ENCODE data around the gene CFAP57.
"Not testable (repeated sequence)": the region's sequence is repeated elsewhere in the genome, so short reads cannot be mapped to it uniquely, and the experiment has no call there.

Gene CFAP57

GRCh38 chr1:43205671-43206070, 33.5 kb downstream of the CFAP57 start:
- Histone ChIP-seq H3K4me3 (ENCODE audit: low read length) (no peak overlapping the region), H3K36me3 (ENCODE audit: control insufficient read depth, insufficient read depth, low read length) (no peaks in the 10 kb centered on the region), H3K9me3 (ENCODE audit: control insufficient read depth, insufficient read depth, low read length) (no peaks in the 10 kb centered on the region), H3K27ac (ENCODE audit: low read length) (no peak overlapping the region), H3K27me3 (ENCODE audit: control insufficient read depth, insufficient read depth, low read length) (no peaks in the 10 kb centered on the region), H3K4me1 (ENCODE audit: control insufficient read depth, insufficient read depth, low read length) (peaks cover 12% of the 10 kb centered on the region)
- DNase-seq (ENCODE audit: low read depth, low spot score), result no peak
- WGBS (ENCODE audit: insufficient coverage, insufficient read length), result no CpG with 5 or more reads among the region's 4 CpGs

- Histone ChIP-seq H3K4me3 (ENCODE audit: low read length) (no peak overlapping the region), H3K27me3 (ENCODE audit: control insufficient read depth, insufficient read depth, low read length) (no peaks in the 10 kb centered on the region), H3K4me1 (ENCODE audit: control insufficient read depth, insufficient read depth, low read length) (peaks cover 12% of the 10 kb centered on the region), H3K27ac (ENCODE audit: low read length) (peak overlapping the region; percentile 39), H3K36me3 (ENCODE audit: control insufficient read depth, insufficient read depth, low read length) (no peaks in the 10 kb centered on the region), H3K9me3 (ENCODE audit: control insufficient read depth, insufficient read depth, low read length) (no peaks in the 10 kb centered on the region)
- no CpG with 5 or more reads among the region's 10 CpGs for WGBS (ENCODE audit: insufficient coverage, insufficient read length)
- DNase-seq (ENCODE audit: low read depth, low spot score), result peak; percentile 54
These were observed 34.6 kb downstream of the CFAP57 start for GRCh38 chr1:43206600-43207228.

- Histone ChIP-seq H3K36me3 (ENCODE audit: control insufficient read depth, insufficient read depth, low read length) (no peaks in the 10 kb centered on the region), H3K27ac (ENCODE audit: low read length) (peak overlapping the region; percentile 21), H3K9me3 (ENCODE audit: control insufficient read depth, insufficient read depth, low read length) (no peaks in the 10 kb centered on the region), H3K4me1 (ENCODE audit: control insufficient read depth, insufficient read depth, low read length) (peaks cover 12% of the 10 kb centered on the region), H3K4me3 (ENCODE audit: low read length) (no peak overlapping the region), H3K27me3 (ENCODE audit: control insufficient read depth, insufficient read depth, low read length) (no peaks in the 10 kb centered on the region)
- DNase-seq (ENCODE audit: low read depth, low spot score), result no peak
- WGBS (ENCODE audit: insufficient coverage, insufficient read length), result no CpG with 5 or more reads among the region's 12 CpGs
These were observed 35.2 kb downstream of the CFAP57 start for GRCh38 chr1:43207229-43207853.

- H3K4me1 ChIP-seq (ENCODE audit: control insufficient read depth, insufficient read depth, low read length), result peaks cover 12% of the 10 kb centered on the region
- H3K27ac ChIP-seq (ENCODE audit: low read length); H3K27me3 ChIP-seq (ENCODE audit: control insufficient read depth, insufficient read depth, low read length); H3K4me3 ChIP-seq (ENCODE audit: low read length); DNase-seq (ENCODE audit: low read depth, low spot score); H3K36me3 ChIP-seq (ENCODE audit: control insufficient read depth, insufficient read depth, low read length); H3K9me3 ChIP-seq (ENCODE audit: control insufficient read depth, insufficient read depth, low read length): not testable (repeated sequence)
- WGBS (ENCODE audit: insufficient coverage, insufficient read length), result no CpG with 5 or more reads among the region's 8 CpGs
These were observed 36.1 kb downstream of the CFAP57 start for GRCh38 chr1:43208277-43208676.

DNA sequence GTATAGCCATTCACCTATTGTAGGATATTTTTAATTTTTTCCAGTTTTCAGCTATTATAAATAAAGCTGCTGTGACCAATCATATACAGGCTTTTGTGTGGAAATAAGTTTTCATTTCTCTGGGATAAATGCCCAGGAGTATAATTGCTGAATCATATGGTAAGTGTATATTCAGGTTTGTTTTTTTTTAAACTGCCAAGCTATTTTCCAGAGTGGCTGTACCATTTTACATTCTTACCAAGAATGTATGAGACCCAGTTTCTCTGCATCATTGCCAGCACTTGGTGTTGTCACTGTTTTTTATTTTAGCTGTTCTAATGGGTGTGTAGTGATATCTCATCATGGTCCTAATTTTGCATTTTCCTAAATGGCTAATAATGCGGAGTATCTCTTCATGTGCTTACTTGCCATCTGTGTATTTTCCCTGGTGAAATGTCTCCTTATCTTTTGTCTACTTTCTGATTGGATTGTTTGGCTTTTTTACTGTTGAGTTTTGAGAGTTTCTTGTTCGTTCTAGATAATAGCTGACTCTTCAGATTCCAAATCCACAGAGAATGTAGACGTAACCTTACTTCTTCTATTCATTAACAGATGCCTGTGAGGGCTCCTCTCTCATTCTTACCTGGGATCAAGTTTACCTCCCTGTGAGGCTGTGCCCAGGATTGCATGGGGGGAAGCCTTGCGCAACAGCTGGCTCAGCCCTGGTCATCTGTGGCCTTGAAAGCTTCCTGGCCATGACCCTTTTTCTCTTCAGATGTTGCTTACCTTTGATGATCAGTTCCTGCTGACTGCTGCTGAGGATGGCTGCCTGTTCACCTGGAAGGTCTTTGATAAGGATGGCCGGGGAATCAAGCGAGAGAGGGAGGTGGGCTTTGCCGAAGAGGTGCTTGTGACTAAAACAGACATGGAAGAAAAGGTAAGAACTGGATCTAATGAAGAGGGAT, 42.6 kb downstream of the CFAP57 start:
- H3K4me3 ChIP-seq (ENCODE audit: low read length), result no peak overlapping the region
- no CpG with 5 or more reads among the region's 7 CpGs for WGBS (ENCODE audit: insufficient coverage, insufficient read length)
- H3K9me3 ChIP-seq (ENCODE audit: control insufficient read depth, insufficient read depth, low read length), result no peaks in the 10 kb centered on the region
- H3K36me3 ChIP-seq (ENCODE audit: control insufficient read depth, insufficient read depth, low read length), result no peaks in the 10 kb centered on the region
- no peaks in the 10 kb centered on the region for H3K27me3 ChIP-seq (ENCODE audit: control insufficient read depth, insufficient read depth, low read length)
- H3K4me1 ChIP-seq (ENCODE audit: control insufficient read depth, insufficient read depth, low read length), result no peaks in the 10 kb centered on the region
- no peak for DNase-seq (ENCODE audit: low read depth, low spot score)
- H3K27ac ChIP-seq (ENCODE audit: low read length), result no peak overlapping the region

DNA sequence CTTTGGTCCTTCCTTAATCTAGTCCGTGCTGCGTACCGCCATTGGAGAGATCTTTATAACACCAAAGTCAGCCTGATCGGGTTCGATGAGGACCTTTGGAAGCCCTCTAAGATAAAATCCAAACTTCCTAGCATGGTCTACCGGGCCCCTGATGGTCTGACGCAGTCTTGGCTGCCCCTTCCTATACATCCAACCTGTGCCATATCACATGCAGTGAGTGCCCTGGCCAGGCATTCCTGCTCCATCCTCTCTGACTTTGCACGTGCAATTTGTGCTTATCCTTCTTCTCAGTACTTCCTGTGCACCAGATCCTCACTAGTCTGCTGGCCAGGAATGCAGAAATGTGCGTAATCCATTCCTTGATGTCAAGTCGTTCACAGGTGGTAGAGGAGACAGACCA, 45.6 kb downstream of the CFAP57 start:
- Histone ChIP-seq H3K27ac (ENCODE audit: low read length) (no peak overlapping the region), H3K36me3 (ENCODE audit: control insufficient read depth, insufficient read depth, low read length) (no peaks in the 10 kb centered on the region)
- WGBS (ENCODE audit: insufficient coverage, insufficient read length), result no CpG with 5 or more reads among the region's 10 CpGs

DNA sequence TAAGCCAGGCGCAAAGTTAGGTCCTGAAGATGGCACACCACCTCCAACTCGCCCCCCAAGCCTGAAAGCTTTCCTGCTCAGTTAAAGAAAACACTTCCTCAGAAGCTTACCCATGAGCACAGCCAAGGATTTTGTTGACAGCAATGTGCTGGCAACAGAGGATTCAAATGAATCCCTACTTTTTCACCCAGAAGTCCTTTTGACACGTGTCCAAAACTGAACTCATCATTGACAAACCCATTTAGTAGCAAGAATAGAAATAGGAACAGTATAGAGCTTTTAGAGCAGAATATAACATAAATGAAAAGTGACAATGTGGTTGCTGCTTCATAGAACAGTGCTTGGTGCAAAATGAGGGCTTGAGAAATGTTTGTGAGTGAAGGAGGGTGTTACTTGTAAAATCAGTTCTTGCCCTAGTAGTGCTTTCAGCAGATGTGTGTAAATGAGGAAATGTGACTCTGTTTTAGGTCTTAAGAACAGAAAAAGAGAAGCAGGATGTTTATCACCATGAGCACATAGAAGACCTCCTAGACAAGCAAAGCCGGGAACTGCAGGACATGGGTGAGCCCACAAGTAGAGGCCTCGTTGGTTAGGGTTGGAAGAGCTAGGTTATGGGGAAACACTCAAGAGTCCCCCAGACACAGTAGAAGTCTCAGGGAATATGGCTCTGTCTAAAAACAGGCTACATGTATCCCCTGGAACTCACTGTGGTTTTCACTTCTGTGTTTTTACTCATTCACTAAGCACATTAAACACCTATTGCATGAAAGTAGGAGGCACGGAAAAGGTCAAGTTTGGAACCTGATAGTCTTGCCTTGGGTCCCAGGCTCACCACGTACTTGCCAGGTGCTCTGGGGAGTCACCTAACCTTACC, 49.0 kb downstream of the CFAP57 start:
- Histone ChIP-seq H3K27ac (ENCODE audit: low read length) (no peak overlapping the region), H3K9me3 (ENCODE audit: control insufficient read depth, insufficient read depth, low read length) (no peaks in the 10 kb centered on the region), H3K4me3 (ENCODE audit: low read length) (no peak overlapping the region), H3K4me1 (ENCODE audit: control insufficient read depth, insufficient read depth, low read length) (no peaks in the 10 kb centered on the region), H3K27me3 (ENCODE audit: control insufficient read depth, insufficient read depth, low read length) (no peaks in the 10 kb centered on the region), H3K36me3 (ENCODE audit: control insufficient read depth, insufficient read depth, low read length) (no peaks in the 10 kb centered on the region)
- WGBS (ENCODE audit: insufficient coverage, insufficient read length), result no CpG with 5 or more reads among the region's 7 CpGs
- no peak for DNase-seq (ENCODE audit: low read depth, low spot score)

More for the DNA sequence above, 45.6 kb downstream of the CFAP57 start:
- no peaks in the 10 kb centered on the region for H3K27me3 ChIP-seq (ENCODE audit: control insufficient read depth, insufficient read depth, low read length)
- no peaks in the 10 kb centered on the region for H3K9me3 ChIP-seq (ENCODE audit: control insufficient read depth, insufficient read depth, low read length)
- H3K4me3 ChIP-seq (ENCODE audit: low read length), result no peak overlapping the region
- no peaks in the 10 kb centered on the region for H3K4me1 ChIP-seq (ENCODE audit: control insufficient read depth, insufficient read depth, low read length)
- no peak for DNase-seq (ENCODE audit: low read depth, low spot score)

GRCh38 chr1:43221797-43222196, 49.7 kb downstream of the CFAP57 start:
- DNase-seq (ENCODE audit: low read depth, low spot score), result no peak
- Histone ChIP-seq H3K27ac (ENCODE audit: low read length) (no peak overlapping the region), H3K36me3 (ENCODE audit: control insufficient read depth, insufficient read depth, low read length) (no peaks in the 10 kb centered on the region), H3K4me1 (ENCODE audit: control insufficient read depth, insufficient read depth, low read length) (no peaks in the 10 kb centered on the region), H3K4me3 (ENCODE audit: low read length) (no peak overlapping the region), H3K9me3 (ENCODE audit: control insufficient read depth, insufficient read depth, low read length) (no peaks in the 10 kb centered on the region), H3K27me3 (ENCODE audit: control insufficient read depth, insufficient read depth, low read length) (no peaks in the 10 kb centered on the region)
- no CpG with 5 or more reads among the region's 1 CpG for WGBS (ENCODE audit: insufficient coverage, insufficient read length)

GRCh38 chr1:43222879-43223278, 50.7 kb downstream of the CFAP57 start:
- H3K27ac ChIP-seq (ENCODE audit: low read length), result no peak overlapping the region

DNA sequence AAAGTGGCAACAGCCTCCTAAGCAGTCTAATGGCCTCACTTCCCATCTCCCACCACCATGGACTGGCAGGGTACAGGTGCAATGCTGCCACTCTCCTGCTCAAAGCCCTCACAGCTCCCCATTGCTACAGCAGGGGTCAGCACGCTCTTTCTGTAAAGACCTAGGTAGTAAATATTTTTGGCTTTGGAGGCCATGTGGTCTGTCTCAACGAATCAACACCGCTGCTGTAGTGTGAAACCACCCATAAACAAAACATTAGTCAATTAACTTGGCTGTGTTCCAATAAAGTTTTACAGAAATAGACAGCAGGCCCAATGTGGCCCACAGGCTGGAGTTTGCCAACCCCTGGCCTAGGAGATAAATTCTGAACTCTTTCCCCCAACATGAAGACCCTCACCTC, 53.0 kb downstream of the CFAP57 start:
- DNase-seq (ENCODE audit: low read depth, low spot score), result no peak
- no peak overlapping the region for H3K27ac ChIP-seq (ENCODE audit: low read length)
- no peak overlapping the region for H3K4me3 ChIP-seq (ENCODE audit: low read length)

More at GRCh38 chr1:43222879-43223278, 50.7 kb downstream of the CFAP57 start:
- H3K4me1 ChIP-seq (ENCODE audit: control insufficient read depth, insufficient read depth, low read length), result no peaks in the 10 kb centered on the region
- H3K27me3 ChIP-seq (ENCODE audit: control insufficient read depth, insufficient read depth, low read length), result no peaks in the 10 kb centered on the region
- no peak for DNase-seq (ENCODE audit: low read depth, low spot score)
- no CpG with 5 or more reads among the region's 9 CpGs for WGBS (ENCODE audit: insufficient coverage, insufficient read length)
- H3K4me3 ChIP-seq (ENCODE audit: low read length), result no peak overlapping the region
- no peaks in the 10 kb centered on the region for H3K36me3 ChIP-seq (ENCODE audit: control insufficient read depth, insufficient read depth, low read length)
- no peaks in the 10 kb centered on the region for H3K9me3 ChIP-seq (ENCODE audit: control insufficient read depth, insufficient read depth, low read length)

More for the DNA sequence above, 53.0 kb downstream of the CFAP57 start:
- Histone ChIP-seq H3K9me3 (ENCODE audit: control insufficient read depth, insufficient read depth, low read length) (no peaks in the 10 kb centered on the region), H3K27me3 (ENCODE audit: control insufficient read depth, insufficient read depth, low read length) (no peaks in the 10 kb centered on the region), H3K4me1 (ENCODE audit: control insufficient read depth, insufficient read depth, low read length) (no peaks in the 10 kb centered on the region), H3K36me3 (ENCODE audit: control insufficient read depth, insufficient read depth, low read length) (no peaks in the 10 kb centered on the region)
- WGBS (ENCODE audit: insufficient coverage, insufficient read length), result no CpG with 5 or more reads among the region's 3 CpGs

All from iPS DF 6.9 (cell line).